GM12892 (cell line): ENCODE results near the gene PSMB5.
"Not testable (repeated sequence)": the region's sequence is repeated elsewhere in the genome, so short reads cannot be mapped to it uniquely, and the experiment has no call there.

ENCODE experiments used
- DNase-seq: peaks from one replicate; pipeline ENCODE4 v3.0.0; 2011; ENCODE audit not compliant: insufficient read length
- FAIRE-seq: peaks from 2 replicates; lab custom pipeline; 2011; peaks lifted over from hg19 to GRCh38; lab: Jason Lieb, UNC
- POLR2A ChIP-seq: IDR thresholded peaks from 2 replicates; pipeline ENCODE4 v1.6.1; 2011; ENCODE audit warnings: low read depth, low read length, control low read depth
- POLR2AphosphoS5 ChIP-seq: IDR thresholded peaks from 2 replicates; pipeline ENCODE4 v1.6.1; 2011; ENCODE audit warnings: low read depth, low read length, control low read depth
- TAF1 ChIP-seq: IDR thresholded peaks from 2 replicates; pipeline ENCODE4 v1.6.1; 2011; ENCODE audit warnings: low read depth, mild to moderate bottlenecking, control low read depth, low read length, borderline replicate concordance

The PSMB5 gene

GRCh38 chr14:23020143-23021128 is 14.3 kb downstream of the PSMB5 start:
- FAIRE-seq: no peak
- DNase-seq: no peak
- TF ChIP-seq POLR2AphosphoS5: no peak
- TF ChIP-seq TAF1: no peak
- TF ChIP-seq POLR2A: no peak

DNA sequence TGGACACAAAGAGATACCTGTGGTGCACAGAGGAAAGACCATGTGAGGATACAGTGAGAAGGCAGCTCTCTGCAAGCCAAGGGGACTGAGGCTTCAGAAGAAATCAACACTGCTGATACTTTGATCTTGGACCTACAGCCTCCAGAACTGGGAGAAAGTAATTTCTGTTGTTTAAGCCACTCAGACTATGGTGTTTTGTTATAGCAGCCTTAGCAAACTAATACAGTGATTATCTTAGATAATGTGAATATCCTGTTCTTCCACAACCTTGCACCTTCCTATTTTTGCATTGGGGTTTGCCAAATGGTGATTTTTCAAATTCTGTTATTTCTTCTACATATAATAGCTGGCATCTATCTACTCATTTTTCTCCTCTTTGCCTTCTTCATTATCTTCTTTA is 16.6 kb downstream of the PSMB5 start:
- DNase-seq: no peak
- TF ChIP-seq POLR2AphosphoS5 (no peak), TAF1 (no peak), POLR2A (no peak)
- FAIRE-seq: no peak

GRCh38 chr14:23017091-23017490 is 17.6 kb downstream of the PSMB5 start:
- DNase-seq (no peak), FAIRE-seq (no peak)
- no peak for TF ChIP-seq POLR2A
- no peak for TF ChIP-seq TAF1
- no peak for TF ChIP-seq POLR2AphosphoS5

DNA sequence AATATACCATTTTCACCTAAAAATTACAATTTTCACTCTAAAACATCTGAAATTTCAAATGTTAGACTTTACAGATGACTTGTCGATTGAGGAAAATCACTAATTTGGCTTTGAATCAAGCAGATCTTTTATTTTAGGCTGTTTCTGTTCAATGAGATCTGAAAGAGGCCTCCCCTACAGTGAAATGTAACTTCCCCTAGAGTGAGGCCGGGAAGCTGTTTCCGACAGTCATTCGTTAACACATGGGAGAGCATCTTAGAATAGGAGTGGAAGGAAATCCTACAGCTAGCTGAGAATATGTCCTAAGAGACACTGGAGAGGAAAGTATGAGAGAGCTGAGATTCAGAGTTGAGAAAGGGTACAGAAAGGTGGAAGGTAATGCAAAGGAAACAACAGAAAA is 19.1 kb downstream of the PSMB5 start:
- DNase-seq: no peak
- TF ChIP-seq POLR2A: no peak
- FAIRE-seq: no peak

GRCh38 chr14:23013749-23014054 is 21.0 kb downstream of the PSMB5 start:
- FAIRE-seq, DNase-seq: not testable (repeated sequence)

DNA sequence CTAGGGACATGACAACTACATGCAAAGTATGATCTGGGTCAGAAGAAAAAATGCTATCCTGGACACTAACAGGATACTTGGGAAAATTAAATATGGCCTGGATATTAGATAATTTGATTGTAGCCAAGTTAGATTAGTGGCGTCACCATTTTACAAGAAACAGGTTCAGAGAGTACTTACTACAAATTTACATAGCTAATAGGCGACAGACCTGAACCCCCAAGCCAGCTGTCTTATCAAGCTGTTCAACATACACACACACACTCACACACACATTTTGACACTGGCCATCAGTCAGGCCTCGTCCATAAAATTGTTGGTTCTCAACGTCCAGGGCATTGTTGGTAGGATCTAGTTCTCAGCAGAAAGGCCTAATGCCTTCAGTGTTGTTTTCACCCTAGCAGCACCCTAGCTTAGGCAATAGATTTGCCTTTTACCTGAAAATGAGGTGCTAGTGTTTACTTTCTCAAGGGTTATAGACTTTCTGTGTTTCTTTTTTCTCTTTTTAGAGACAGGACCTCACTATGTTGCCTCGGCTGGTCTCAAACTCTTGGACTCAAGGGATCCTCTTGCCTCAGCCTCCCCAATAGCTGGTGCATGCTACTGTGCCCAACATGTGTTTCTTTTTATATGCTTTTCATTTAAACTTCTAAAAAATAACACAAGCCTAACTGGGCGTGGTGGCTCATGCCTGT is 21.5 kb downstream of the PSMB5 start:
- DNase-seq (no peak), FAIRE-seq (no peak)
- TF ChIP-seq POLR2AphosphoS5 (no peak), POLR2A (no peak), TAF1 (no peak)

- TF ChIP-seq POLR2A (peak; percentile 51; the same call in 1 of the 2 replicates), TAF1 (peak; percentile 71; the same call in 1 of the 2 replicates), POLR2AphosphoS5 (0 out of 2 replicates have a peak, but pooled peaks have one; percentile 25)
- peak; percentile 77 for DNase-seq
- FAIRE-seq: no peak
Observed at GRCh38 chr14:23009939-23010726, 24.6 kb downstream of the PSMB5 start, which contains the start of gene C14orf93. Gene C14orf93 (minus strand): TSS chr14:23010143. CDS start chr14:22999023, 11,120 bp downstream.

- DNase-seq (no peak), FAIRE-seq (no peak)
- no peak for TF ChIP-seq TAF1
- no peak for TF ChIP-seq POLR2A
- no peak for TF ChIP-seq POLR2AphosphoS5
Observed at GRCh38 chr14:23009483-23009938, 25.2 kb downstream of the PSMB5 start.

DNA sequence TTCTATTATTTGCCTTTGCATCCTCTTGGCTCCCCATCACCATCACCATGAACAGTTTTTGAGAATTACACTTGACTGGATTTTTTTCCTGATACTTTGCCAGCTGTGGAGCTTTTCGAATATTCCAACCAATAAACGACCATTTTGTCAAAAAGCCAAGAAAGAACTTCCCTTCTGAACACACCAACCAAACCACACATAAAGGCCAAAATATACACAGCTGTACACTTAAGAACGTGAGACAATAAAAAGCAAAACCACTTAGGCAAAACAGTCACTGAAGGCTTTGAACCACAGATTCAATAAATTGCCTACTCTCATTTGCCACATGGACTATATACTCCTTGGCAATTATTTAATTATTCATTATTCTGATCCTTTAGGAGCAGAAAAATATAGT is 25.9 kb downstream of the PSMB5 start:
- no peak for DNase-seq
- TF ChIP-seq TAF1 (no peak), POLR2A (no peak)
- no peak for FAIRE-seq

- FAIRE-seq (peak; percentile 98), DNase-seq (peak; percentile 82)
- TF ChIP-seq POLR2AphosphoS5 (peak; percentile 93), TAF1 (peak; percentile 61; the same call in 1 of the 2 replicates), POLR2A (peak; percentile 95)
Observed at GRCh38 chr14:23006544-23007419, 27.9 kb downstream of the PSMB5 start.
